ENCODE results near the gene SCP2. TPM values are rescaled to one million over a fixed set of nuclear protein-coding genes. Genes with fewer than 3 reads are reported as not detected.
"Not testable (repeated sequence)": the region's sequence is repeated elsewhere in the genome, so short reads cannot be mapped to it uniquely, and the experiment has no call there.

The SCP2 gene
- total RNA-seq, 1 experiment from 2014 or later = 252 TPM

- no peak for DNase-seq (ENCODE audit: low spot score)
Measured at GRCh38 chr1:52973841-52974240, 46.8 kb downstream of the SCP2 start.

- DNase-seq (ENCODE audit: low spot score) = no peak
Measured at GRCh38 chr1:52976183-52977035, 49.3 kb downstream of the SCP2 start.

- no peak for DNase-seq (ENCODE audit: low spot score)
Measured at GRCh38 chr1:52978045-52978444, 51.0 kb downstream of the SCP2 start.

- not testable (repeated sequence) for DNase-seq (ENCODE audit: low spot score)
Measured at GRCh38 chr1:52992733-52993132, 65.7 kb downstream of the SCP2 start.

GRCh38 chr1:52994656-52995055 lies 67.6 kb downstream of the SCP2 start:
- DNase-seq (ENCODE audit: low spot score) = no peak

- no peak for DNase-seq (ENCODE audit: low spot score)
Measured at GRCh38 chr1:52996653-52997052, 69.6 kb downstream of the SCP2 start.

- no peak for DNase-seq (ENCODE audit: low spot score)
Measured at GRCh38 chr1:53001128-53001527, 74.1 kb downstream of the SCP2 start.

- not testable (repeated sequence) for DNase-seq (ENCODE audit: low spot score)
Measured at GRCh38 chr1:53006612-53007011, 79.5 kb downstream of the SCP2 start.

GRCh38 chr1:53010247-53010646 lies 83.2 kb downstream of the SCP2 start:
- not testable (repeated sequence) for DNase-seq (ENCODE audit: low spot score)

- no peak for DNase-seq (ENCODE audit: low spot score)
Measured at GRCh38 chr1:53011175-53011574, 84.1 kb downstream of the SCP2 start.

- peak; percentile 86 for DNase-seq (ENCODE audit: low spot score)
Measured at GRCh38 chr1:53014791-53015507, 87.9 kb downstream of the SCP2 start.

GRCh38 chr1:53015508-53015860 lies 88.4 kb downstream of the SCP2 start:
- no peak for DNase-seq (ENCODE audit: low spot score)

- DNase-seq (ENCODE audit: low spot score) = no peak
Measured at GRCh38 chr1:53016705-53017104, 89.6 kb downstream of the SCP2 start.

GRCh38 chr1:53020588-53020987 lies 93.5 kb downstream of the SCP2 start:
- DNase-seq (ENCODE audit: low spot score) = no peak

- DNase-seq (ENCODE audit: low spot score) = no peak
Measured at GRCh38 chr1:53022179-53022578, 95.1 kb downstream of the SCP2 start.

- DNase-seq (ENCODE audit: low spot score) = no peak
Measured at GRCh38 chr1:53023546-53023945, 96.5 kb downstream of the SCP2 start.

GRCh38 chr1:53024117-53024516 lies 97.0 kb downstream of the SCP2 start:
- no peak for DNase-seq (ENCODE audit: low spot score)

GRCh38 chr1:53025034-53025768 lies 98.1 kb downstream of the SCP2 start:
- peak; percentile 31 for DNase-seq (ENCODE audit: low spot score)

GRCh38 chr1:53025769-53026112 lies 98.7 kb downstream of the SCP2 start:
- no peak for DNase-seq (ENCODE audit: low spot score)

GRCh38 chr1:53026254-53026653 lies 99.2 kb downstream of the SCP2 start:
- DNase-seq (ENCODE audit: low spot score) = no peak

GRCh38 chr1:53031732-53032131 lies 104.7 kb downstream of the SCP2 start:
- no peak for DNase-seq (ENCODE audit: low spot score)

GRCh38 chr1:53037159-53037558 lies 110.1 kb downstream of the SCP2 start:
- DNase-seq (ENCODE audit: low spot score) = no peak

GRCh38 chr1:53038566-53038965 lies 111.5 kb downstream of the SCP2 start:
- no peak for DNase-seq (ENCODE audit: low spot score)
